Fibroblast of the conjunctiva (primary cell): ENCODE measurements around the gene PSMF1.

Source experiments
- DNase-seq: peaks from one replicate; pipeline ENCODE4 v3.0.0-alpha.2; 2010; ENCODE audit warnings: low read depth

The PSMF1 gene

DNA sequence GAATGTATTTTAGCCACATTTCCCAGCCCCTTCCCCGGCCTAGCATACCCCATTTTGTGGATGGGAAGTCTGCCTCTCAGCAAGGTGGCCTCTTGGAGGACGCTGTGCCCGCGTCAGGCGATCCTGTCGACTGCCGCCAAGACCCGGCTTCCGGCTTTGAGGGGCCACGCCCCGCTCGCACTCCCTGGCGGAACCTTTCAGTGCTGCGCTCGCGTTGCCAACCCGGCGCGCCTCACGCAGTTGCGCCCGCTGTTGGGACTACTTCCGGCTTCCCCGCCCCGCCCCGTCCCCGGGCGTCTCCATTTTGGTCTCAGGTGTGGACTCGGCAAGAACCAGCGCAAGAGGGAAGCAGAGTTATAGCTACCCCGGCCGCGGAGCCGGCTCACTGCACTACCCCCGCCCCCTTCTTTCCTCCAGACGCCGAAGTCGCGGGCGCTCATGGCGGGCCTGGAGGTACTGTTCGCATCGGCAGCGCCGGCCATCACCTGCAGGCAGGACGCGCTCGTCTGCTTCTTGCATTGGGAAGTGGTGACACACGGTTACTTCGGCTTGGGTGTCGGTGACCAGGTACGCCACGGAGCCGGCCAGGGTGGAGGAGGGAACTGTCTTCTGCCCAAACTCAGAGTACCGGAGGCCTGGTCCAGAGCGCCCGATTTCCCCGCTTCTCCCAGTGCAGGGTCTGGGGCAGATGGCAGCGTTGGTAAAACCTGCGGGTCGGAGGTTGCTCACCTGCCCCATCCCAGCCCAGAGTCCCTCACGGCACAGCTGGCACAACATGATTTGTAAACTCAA, at the start of gene PSMF1:
TSS of gene PSMF1 (plus strand) at position 267 of the 792 bp plus-strand sequence. CDS start at position 439, 172 bp downstream.
- peak; percentile 83 for DNase-seq

- no peak for DNase-seq
These were observed 46.1 kb upstream of the PSMF1 start for GRCh38 chr20:1072258-1072657.

GRCh38 chr20:1075616-1076015, 42.8 kb upstream of the PSMF1 start:
- DNase-seq = no peak

DNA sequence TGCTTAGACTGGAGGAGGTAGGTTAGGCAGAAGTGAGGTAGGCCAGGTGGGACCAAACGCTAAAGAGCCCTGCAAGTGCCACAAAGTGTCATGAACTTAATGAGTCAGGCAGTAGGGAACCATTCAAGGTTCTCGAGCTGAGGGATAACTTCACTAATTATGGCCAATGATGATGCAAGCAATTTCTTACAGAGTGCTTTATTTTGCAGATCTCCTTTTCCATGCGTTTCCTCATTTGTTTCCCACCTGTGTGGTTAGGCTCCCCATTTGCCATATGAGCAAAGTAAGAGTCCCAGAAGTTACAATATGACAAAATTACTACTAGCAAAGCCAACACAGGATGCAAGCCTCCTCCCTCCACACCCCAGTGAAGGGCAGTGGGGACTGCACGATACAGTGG, 36.5 kb upstream of the PSMF1 start:
- DNase-seq = no peak

DNA sequence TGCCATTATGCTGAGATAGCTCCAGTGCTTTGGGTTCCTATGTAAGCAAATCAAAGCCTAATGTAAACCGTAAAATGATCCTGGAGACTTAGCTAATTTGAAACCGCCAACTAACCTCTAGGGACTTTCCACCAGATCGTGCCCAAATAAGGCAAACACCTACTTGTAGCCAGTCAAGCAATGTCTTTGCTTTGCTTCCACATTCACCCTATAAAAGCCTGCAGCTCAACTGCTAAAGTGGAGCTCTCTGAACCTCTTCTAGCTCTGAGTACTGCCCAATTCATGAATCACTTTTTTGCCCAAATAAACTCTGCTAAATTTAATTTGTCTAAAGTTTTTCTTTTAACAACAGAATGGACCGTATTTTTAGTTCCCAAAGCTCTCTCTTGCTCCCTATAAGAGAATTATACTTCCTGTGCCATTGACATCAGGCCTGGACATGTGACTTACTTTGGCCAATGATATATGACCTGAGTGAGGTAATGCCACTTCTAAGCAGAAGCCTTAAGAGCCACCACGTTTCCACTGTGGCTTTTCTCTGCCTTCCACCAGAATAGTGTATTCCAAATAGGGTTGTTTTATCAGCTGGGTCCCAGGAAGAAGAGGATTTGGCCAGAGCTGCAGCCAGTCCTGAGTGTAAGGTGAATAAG, 34.8 kb upstream of the PSMF1 start:
- DNase-seq = no peak

- DNase-seq = no peak
These were observed 32.7 kb upstream of the PSMF1 start for GRCh38 chr20:1085492-1086276.

DNA sequence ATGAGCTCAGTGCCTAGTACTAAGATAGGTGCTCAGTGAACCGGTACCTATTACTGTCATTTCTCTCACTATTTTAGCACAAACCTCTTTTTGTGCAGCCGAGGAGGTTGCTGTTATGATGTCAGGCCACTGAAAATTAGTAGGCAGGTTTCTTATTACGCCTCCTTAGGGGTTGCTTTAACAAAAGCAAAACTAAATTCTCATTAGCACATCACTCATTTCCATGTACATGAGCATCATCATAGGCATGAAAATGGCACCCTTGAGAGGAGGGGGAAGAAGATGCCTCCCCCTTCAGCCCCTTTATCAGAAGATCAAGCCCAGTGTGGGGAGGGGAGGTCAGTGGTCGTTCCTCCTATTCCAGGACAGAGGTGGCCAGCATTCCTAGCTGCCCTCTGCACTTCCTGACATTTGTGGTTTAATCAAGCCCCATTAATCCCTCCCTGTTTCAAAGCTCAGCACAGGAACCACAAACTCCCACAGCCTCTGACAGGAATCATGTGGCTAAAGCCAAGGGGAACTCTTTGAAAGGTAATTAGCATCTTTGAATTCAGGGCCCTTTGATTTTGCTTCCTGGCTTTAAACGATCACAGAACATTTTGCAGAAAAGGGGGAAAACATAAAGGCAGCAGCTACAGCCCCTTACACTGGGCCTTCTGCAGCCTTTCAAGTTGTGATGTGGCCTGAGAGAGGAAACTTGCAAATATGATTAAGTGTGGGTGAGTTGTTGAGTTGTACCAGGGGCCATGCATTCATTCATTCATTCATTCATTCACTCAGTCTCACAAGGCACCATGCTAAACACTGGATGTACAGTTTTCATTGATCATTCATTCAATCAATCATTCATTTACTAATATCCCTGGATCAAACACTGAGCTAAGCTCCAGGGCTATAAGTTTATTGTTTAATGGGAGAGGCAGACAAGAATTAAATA, 31.9 kb upstream of the PSMF1 start:
- DNase-seq = no peak

GRCh38 chr20:1087311-1087905, 31.0 kb upstream of the PSMF1 start:
- DNase-seq = no peak

DNA sequence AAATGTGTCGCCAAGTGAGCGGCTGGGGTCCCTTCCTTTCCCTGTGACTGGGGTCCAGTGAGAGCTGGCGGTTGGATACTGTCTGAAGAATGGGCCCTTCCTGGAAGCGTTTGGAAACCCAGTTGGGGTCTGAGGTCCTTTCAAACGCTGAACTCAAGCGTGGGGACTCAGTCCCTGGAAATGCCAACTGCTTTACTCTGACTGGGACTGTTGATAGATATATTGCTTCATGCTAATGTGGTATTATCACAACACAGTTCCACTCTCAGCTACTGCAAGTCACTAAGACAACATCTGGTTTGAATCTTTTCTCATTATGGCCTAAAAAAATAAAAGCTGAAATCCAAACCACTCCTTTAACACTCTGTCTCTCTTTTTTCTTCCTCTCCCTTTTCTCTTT, 23.7 kb upstream of the PSMF1 start:
- peak; percentile 5 for DNase-seq

- DNase-seq = no peak
These were observed 16.9 kb upstream of the PSMF1 start for GRCh38 chr20:1101533-1101932.

GRCh38 chr20:1102016-1102415, 16.4 kb upstream of the PSMF1 start:
- no peak for DNase-seq

- DNase-seq = no peak
These were observed 14.7 kb upstream of the PSMF1 start for GRCh38 chr20:1103751-1104150.

DNA sequence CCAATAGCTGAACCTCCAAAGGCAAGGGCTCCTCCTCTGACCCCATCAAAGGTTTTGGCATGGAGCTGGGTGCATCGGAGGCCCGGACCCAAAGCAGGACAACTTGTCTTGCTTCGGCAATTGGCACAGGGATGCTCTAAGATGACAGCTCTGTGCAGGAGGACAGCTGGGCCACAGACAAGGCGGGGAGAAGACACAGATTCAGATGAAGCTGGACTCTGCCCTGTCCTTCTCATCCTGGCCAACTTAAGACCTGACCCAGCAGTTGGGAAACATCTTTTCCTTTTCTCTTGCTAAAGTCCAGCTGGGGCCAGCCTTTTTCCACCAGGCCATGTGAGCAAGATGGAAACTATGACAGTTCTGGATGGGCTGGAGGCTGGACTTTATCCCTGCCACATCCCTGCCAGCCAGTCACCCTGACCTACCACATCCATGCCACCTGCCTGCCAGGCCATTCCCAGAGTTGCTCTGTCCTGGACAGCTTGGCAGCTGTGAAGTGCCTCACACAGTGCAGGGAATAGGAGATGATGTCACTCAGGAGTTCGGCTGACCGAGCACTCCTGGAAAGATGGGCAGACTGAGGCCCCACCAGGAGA, 12.7 kb upstream of the PSMF1 start:
- no peak for DNase-seq

GRCh38 chr20:1107176-1107575, 11.2 kb upstream of the PSMF1 start:
- DNase-seq = no peak

DNA sequence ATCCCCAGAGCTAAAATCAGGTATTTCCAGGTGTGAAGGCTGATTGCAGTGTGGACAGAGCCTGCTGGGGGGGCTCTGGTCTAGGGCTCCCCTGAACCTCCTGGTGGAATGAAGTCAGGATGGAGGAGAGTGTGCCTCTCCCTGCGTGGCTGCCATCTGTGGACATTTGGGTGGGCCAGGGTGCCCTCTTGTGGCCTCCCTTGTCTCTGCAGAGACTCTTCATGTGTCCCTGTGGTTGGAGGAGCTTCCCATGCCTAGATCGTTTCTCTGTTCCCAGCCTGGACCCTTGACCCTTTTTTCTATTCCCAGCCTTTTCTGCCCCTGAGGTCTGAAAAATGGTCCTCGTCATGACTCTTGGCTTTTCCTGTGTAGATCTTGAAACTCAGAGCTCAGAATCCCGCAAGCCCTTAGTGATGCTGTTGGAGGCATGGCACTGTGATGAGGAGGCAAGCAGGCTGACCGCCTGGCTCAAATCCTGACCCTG, 9.9 kb upstream of the PSMF1 start:
- DNase-seq = peak; percentile 8

DNA sequence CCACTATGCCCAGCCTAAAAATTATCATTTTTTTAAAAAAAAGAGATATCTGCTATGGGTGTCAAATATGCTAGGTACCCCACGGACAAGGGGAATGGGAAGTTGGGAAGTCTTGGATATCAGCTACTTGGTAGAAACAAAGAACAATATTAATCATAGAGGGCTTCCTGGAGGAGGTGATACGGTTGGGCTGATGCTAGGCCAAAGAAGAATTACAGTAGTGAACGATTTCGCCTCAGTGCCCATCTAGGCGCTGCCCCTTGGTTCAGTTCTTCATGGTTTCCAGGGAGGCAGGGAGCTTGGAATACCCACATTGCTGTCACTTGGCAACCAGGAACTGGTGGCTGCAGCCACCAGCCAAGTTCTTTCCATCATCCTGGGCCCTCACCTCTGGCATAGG, 5.5 kb upstream of the PSMF1 start:
- DNase-seq = no peak

DNA sequence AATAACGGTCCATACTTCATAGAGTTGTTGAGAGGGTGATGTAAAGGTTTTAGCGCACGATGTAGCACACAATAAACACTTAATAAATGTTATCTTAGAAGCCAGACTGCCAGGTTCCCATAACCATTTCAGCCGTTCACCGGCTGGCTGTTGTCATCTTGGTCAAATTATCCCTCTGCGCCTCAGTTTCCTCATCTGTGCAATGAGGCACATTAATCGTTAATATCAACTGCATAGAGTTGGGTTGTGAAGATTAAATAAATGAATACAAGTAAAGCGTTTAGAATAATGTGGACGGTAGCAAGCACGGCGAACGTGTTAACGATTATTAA, 432 bp upstream of the PSMF1 start:
- DNase-seq = no peak

GRCh38 chr20:1119128-1119505, 715 bp downstream of the PSMF1 start:
- DNase-seq = no peak

- no peak for DNase-seq
These were observed 1.1 kb downstream of the PSMF1 start for GRCh38 chr20:1119524-1119923.

GRCh38 chr20:1121429-1121828, 3.0 kb downstream of the PSMF1 start:
- DNase-seq = no peak
